GM23338 (cell line): ENCODE results near the gene AKAP17A. TPM values are rescaled to one million over a fixed set of nuclear protein-coding genes. Genes with fewer than 3 reads are reported as not detected.
"Not testable (repeated sequence)": the region's sequence is repeated elsewhere in the genome, so short reads cannot be mapped to it uniquely, and the experiment has no call there.

Source experiments
- ATAC-seq: fragments of 200-7000 bp; cut with Tn5 transposase; 3 replicates; pipeline ENCODE4 v1.9.1; 2020
- DNase-seq: peaks from one replicate; pipeline ENCODE4 v3.0.0-alpha.2; 2015; ENCODE audit warnings: low spot score
- H2AFZ ChIP-seq: fragments of 200-600 bp; sonication (generic); 2 replicates; pipeline ENCODE4 v1.8.0; 2016; ENCODE audit warnings: antibody characterized with exemption, mild to moderate bottlenecking, moderate library complexity
- H3F3A ChIP-seq: fragments of 200-600 bp; sonication (generic); replicated peaks from 2 replicates; pipeline ENCODE4 v1.8.0; 2017; ENCODE audit warnings: antibody characterized with exemption, mixed run types, low read depth
- H3K27ac ChIP-seq: fragments of 200-600 bp; sonication (generic); 2 replicates; pipeline ENCODE4 v1.6.1; 2016; ENCODE audit warnings: low read depth
- H3K27me3 ChIP-seq: fragments of 200-600 bp; sonication (generic); 2 replicates; pipeline ENCODE4 v1.8.0; 2016; ENCODE audit warnings: mild to moderate bottlenecking, mixed run types, moderate library complexity; ENCODE audit not compliant: insufficient read depth
- H3K36me3 ChIP-seq: fragments of 200-600 bp; sonication (generic); 2 replicates; pipeline ENCODE4 v1.8.0; 2016; ENCODE audit warnings: mild to moderate bottlenecking; ENCODE audit not compliant: insufficient read depth
- H3K4me1 ChIP-seq: fragments of 200-600 bp; sonication (generic); 2 replicates; pipeline ENCODE4 v1.8.0; 2016; ENCODE audit warnings: mild to moderate bottlenecking, moderate library complexity; ENCODE audit not compliant: insufficient read depth
- H3K4me2 ChIP-seq: fragments of 200-600 bp; sonication (generic); 2 replicates; pipeline ENCODE4 v1.7.1; 2017; ENCODE audit warnings: mixed run types
- H3K4me3 ChIP-seq: fragments of 200-600 bp; sonication (generic); 2 replicates; pipeline ENCODE4 v1.6.1; 2016; ENCODE audit warnings: mixed run types
- H3K79me2 ChIP-seq: fragments of 200-600 bp; sonication (generic); replicated peaks from 2 replicates; pipeline ENCODE4 v1.8.0; 2017; ENCODE audit warnings: mild to moderate bottlenecking; ENCODE audit not compliant: insufficient read depth
- H3K9me2 ChIP-seq: fragments of 200-600 bp; sonication (generic); 2 replicates; pipeline ENCODE4 v1.8.0; 2017; ENCODE audit not compliant: insufficient read depth
- H4K20me1 ChIP-seq: fragments of 200-600 bp; sonication (generic); replicated peaks from 2 replicates; pipeline ENCODE4 v1.8.0; 2017; ENCODE audit warnings: mild to moderate bottlenecking; ENCODE audit not compliant: insufficient read depth
- H3K27ac Mint-ChIP-seq: 2 replicates; pipeline ENCODE4 v1.8.0; 2020; ENCODE audit warnings: inconsistent platforms, mild to moderate bottlenecking, moderate library complexity, mixed read lengths
- H3K27me3 Mint-ChIP-seq: 3 replicates; pipeline ENCODE4 v1.8.0; 2022; ENCODE audit warnings: low read depth, mild to moderate bottlenecking, moderate library complexity, mixed read lengths, inconsistent platforms; ENCODE audit not compliant: insufficient read depth, poor library complexity
- H3K36me3 Mint-ChIP-seq: 3 replicates; pipeline ENCODE4 v1.8.0; 2021; ENCODE audit warnings: low read depth, mild to moderate bottlenecking, inconsistent platforms, moderate library complexity, mixed read lengths
- H3K4me1 Mint-ChIP-seq: 3 replicates; pipeline ENCODE4 v1.8.0; 2020; ENCODE audit warnings: mild to moderate bottlenecking, inconsistent platforms, mixed read lengths
- H3K4me3 Mint-ChIP-seq: 3 replicates; pipeline ENCODE4 v1.8.0; 2021; ENCODE audit warnings: moderate library complexity, mild to moderate bottlenecking, inconsistent platforms, mixed read lengths
- H3K9me3 Mint-ChIP-seq: 3 replicates; pipeline ENCODE4 v1.8.0; 2020; ENCODE audit warnings: moderate library complexity, mild to moderate bottlenecking, inconsistent platforms, mixed read lengths
- EZH2phosphoT487 ChIP-seq: fragments of 200-600 bp; sonication (generic); IDR thresholded peaks from one replicate; pipeline ENCODE4 v1.8.1; 2018; ENCODE audit warnings: antibody characterized with exemption; ENCODE audit not compliant: unreplicated experiment
- NANOG ChIP-seq: IDR thresholded peaks from 2 replicates; pipeline ENCODE4 v1.6.1; 2016; ENCODE audit warnings: antibody characterized with exemption, borderline replicate concordance
- REST ChIP-seq: IDR thresholded peaks from one replicate; pipeline ENCODE4 v1.6.1; 2018; ENCODE audit warnings: antibody characterized with exemption; ENCODE audit not compliant: unreplicated experiment
- polyA plus RNA-seq: library from polyadenylated mRNA; unstranded; fragments of >200 nt; fragmentation: Nextera tagmentation; extraction: Ambion mirVana; gene quantifications from 2 replicates; pipeline ENCODE4 v1.2.1, GENCODE V29; 2016
- total RNA-seq: library from RNA; depleted of rRNA; stranded (reverse); fragments of >200 nt; shearing (Covaris generic); gene quantifications from 2 replicates; pipeline ENCODE4 v1.2.3, GENCODE V29; 2014

AKAP17A gene
- total and polyA plus RNA-seq, 2 experiments from 2014 or later = 27.6 to 64.3 TPM

GRCh38 chrX:1564077-1564476 lies 27.3 kb upstream of the AKAP17A start:
- H3K9me3 Mint-ChIP-seq = peaks cover 58% of the 10 kb centered on the region
- not testable (repeated sequence) for H2AFZ ChIP-seq, H3K27ac ChIP-seq, H3K4me3 ChIP-seq, H3K27me3 Mint-ChIP-seq, H3K79me2 ChIP-seq, H3K4me2 ChIP-seq, ATAC-seq, H3K27me3 ChIP-seq, DNase-seq, H3K4me1 ChIP-seq, H3K27ac Mint-ChIP-seq, H3K9me2 ChIP-seq, H3K36me3 ChIP-seq, H3F3A ChIP-seq, H3K36me3 Mint-ChIP-seq, H3K4me3 Mint-ChIP-seq, H3K4me1 Mint-ChIP-seq, H4K20me1 ChIP-seq

- Histone ChIP-seq H3K4me2 (no peak overlapping the region), H3K79me2 (no peaks in the 10 kb centered on the region), H3K27ac (no peak overlapping the region), H3F3A (no peaks in the 10 kb centered on the region), H3K4me3 (no peak overlapping the region), H3K4me1 (no peaks in the 10 kb centered on the region), H3K36me3 (no peaks in the 10 kb centered on the region), H2AFZ (no peak overlapping the region), H3K27me3 (no peaks in the 10 kb centered on the region), H3K9me2 (no peaks in the 10 kb centered on the region), H4K20me1 (no peaks in the 10 kb centered on the region)
- no peak for TF ChIP-seq NANOG
- TF ChIP-seq EZH2phosphoT487 = no peak
- no peak for TF ChIP-seq REST
- H3K27me3 Mint-ChIP-seq = peaks cover 2% of the 10 kb centered on the region
- no peak for ATAC-seq
- peaks cover 58% of the 10 kb centered on the region for H3K9me3 Mint-ChIP-seq
- no peak for DNase-seq
- no peak overlapping the region for H3K4me3 Mint-ChIP-seq
- no peaks in the 10 kb centered on the region for H3K4me1 Mint-ChIP-seq
- H3K36me3 Mint-ChIP-seq = peaks cover 8% of the 10 kb centered on the region; the same call in 2 of the 3 replicates
- no peak overlapping the region for H3K27ac Mint-ChIP-seq
These were observed 26.4 kb upstream of the AKAP17A start for GRCh38 chrX:1564750-1565683.

DNA sequence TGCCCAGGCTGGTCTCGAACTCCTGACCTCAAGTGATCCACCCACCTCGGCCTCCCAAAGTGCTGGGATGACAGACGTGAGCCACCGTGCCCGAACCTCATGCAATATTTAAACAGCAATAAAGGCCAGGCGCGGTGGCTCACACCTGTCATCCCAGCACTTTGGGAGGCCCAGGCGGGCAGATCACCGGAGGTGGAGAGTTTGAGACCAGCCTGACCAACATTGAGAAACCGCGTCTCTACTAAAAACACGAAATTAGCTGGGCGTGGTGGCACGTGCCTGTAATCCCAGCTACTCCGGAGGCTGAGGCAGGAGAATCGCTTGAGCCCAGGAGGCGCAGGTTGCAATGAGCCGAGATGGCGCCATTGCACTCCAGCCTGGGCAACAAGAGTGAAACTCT lies 17.2 kb upstream of the AKAP17A start:
- H4K20me1 ChIP-seq, H3K4me3 ChIP-seq, H3F3A ChIP-seq, ATAC-seq, H3K27me3 ChIP-seq, H3K27ac Mint-ChIP-seq, H3K4me1 Mint-ChIP-seq, DNase-seq, H3K4me3 Mint-ChIP-seq, H3K79me2 ChIP-seq, H2AFZ ChIP-seq, H3K36me3 ChIP-seq, H3K27ac ChIP-seq, H3K4me2 ChIP-seq, H3K27me3 Mint-ChIP-seq, H3K4me1 ChIP-seq, H3K36me3 Mint-ChIP-seq: not testable (repeated sequence)
- peaks cover 47% of the 10 kb centered on the region for H3K9me3 Mint-ChIP-seq
- H3K9me2 ChIP-seq = 0 out of 2 replicates have a peak, but pooled peaks cover 13% of the 10 kb centered on the region
